ENCODE results near the gene CDCA4. TPM values are rescaled to one million over a fixed set of nuclear protein-coding genes. Genes with fewer than 3 reads are reported as not detected.

The CDCA4 gene
- total and polyA plus RNA-seq, 10 of the 15 experiments (the other 5 are each of a cell fraction or from before 2014, with no cell fraction given), result 10.4 to 64.0 (median 52.1) TPM

DNA sequence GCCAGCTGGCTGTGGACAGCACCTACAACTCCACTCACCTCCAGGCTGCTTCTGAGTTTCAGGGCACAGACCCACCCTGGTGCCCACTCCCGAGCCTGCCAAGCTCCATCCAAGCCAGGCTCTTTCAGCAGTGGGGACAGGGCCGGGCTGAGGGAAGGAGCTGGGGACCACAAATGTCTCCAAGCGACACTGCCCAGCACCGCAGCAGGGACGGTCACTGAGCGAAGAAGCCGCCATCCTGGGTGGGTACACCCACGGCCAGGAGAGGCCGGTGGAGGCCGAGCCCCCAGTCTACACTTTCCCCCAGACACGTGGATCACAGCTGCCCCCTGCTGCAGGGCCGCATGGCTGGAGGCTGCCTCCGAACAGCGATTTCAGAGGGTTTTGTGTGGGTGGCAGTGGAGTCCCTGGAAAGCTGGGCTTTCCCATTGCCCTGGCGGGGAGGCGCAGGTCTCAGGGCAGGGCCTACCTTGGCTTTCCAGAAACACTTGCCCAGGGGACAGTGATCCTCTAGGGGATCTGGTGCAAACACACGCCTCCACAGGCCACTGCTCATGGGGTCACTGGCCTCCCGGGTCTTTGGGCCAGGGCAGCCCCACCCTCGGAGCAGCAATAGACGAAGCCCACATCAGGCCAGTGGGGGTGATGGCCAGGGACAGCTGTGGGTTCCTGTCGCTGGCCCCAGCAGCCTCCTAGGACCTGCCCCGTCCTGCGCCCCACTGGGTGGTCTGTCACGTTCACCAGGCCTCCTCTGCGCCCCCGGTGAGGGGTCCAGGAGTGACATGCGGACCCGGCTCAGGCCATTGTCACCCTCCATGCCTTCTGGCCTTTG, 45.6 kb upstream of the CDCA4 start (continued):
- TF ChIP-seq CUX1 (IDR thresholded peaks at IDR 0.05; ENCODE audit: insufficient replicate concordance, low read depth, low read length) (no peak), IRF4 (IDR thresholded peaks at IDR 0.05; ENCODE audit: low read depth, low read length) (no peak), USF1 (IDR thresholded peaks at IDR 0.05; ENCODE audit: borderline replicate concordance, extremely low read length, insufficient read depth, low read depth, low read length) (no peak), ZNF274 (IDR thresholded peaks at IDR 0.05; ENCODE audit: insufficient read depth, insufficient read length) (no peak), CHD1 (IDR thresholded peaks at IDR 0.05; ENCODE audit: low read depth, low read length) (no peak), MAX (IDR thresholded peaks at IDR 0.05; ENCODE audit: low read depth, low read length) (peak; percentile 60; the same call in 1 of the 2 replicates), POLR2A (IDR thresholded peaks at IDR 0.05; ENCODE audit: low read depth, low read length) (peak; percentile 52), SP1 (IDR thresholded peaks at IDR 0.05; ENCODE audit: low read depth, low read length) (no peak), YY1 (IDR thresholded peaks at IDR 0.05; ENCODE audit: low read depth, low read length) (0 out of 2 replicates have a peak, but pooled peaks have one; percentile 1), YBX1 (IDR thresholded peaks at IDR 0.05) (no peak), RAD21 (IDR thresholded peaks at IDR 0.05; ENCODE audit: insufficient read depth, low read depth, low read length) (peak; percentile 37; the same call in 1 of the 2 replicates), NR2C2 (IDR thresholded peaks at IDR 0.05; ENCODE audit: borderline replicate concordance, control insufficient read depth, insufficient read length, low read depth) (no peak), GATAD2B (conservative IDR thresholded peaks at IDR 0.05; ENCODE audit: low read depth) (peak; percentile 21; the same call in 1 of the 2 replicates), MYC (IDR thresholded peaks at IDR 0.05; ENCODE audit: insufficient read depth, insufficient read length, insufficient replicate concordance, low read length, severe bottlenecking) (peak; percentile 56), NFIC (IDR thresholded peaks at IDR 0.05; ENCODE audit: low read depth, low read length) (no peak), EGR1 (IDR thresholded peaks at IDR 0.05; ENCODE audit: borderline replicate concordance in 1 of 2, low read depth in 2 of 2, low read length in 2 of 2) (peak in 1 of 2 experiments; percentile 80; a peak in 1 of 3 replicates), FOXM1 (IDR thresholded peaks at IDR 0.05; ENCODE audit: low read depth, low read length) (no peak), LARP7 (IDR thresholded peaks at IDR 0.05) (no peak), SUZ12 (IDR thresholded peaks at IDR 0.05; ENCODE audit: unreplicated experiment) (no peak), MYB (IDR thresholded peaks at IDR 0.05; ENCODE audit: borderline replicate concordance, low read depth, low read length) (no peak)
- TF ChIP-seq, protein P1, sequence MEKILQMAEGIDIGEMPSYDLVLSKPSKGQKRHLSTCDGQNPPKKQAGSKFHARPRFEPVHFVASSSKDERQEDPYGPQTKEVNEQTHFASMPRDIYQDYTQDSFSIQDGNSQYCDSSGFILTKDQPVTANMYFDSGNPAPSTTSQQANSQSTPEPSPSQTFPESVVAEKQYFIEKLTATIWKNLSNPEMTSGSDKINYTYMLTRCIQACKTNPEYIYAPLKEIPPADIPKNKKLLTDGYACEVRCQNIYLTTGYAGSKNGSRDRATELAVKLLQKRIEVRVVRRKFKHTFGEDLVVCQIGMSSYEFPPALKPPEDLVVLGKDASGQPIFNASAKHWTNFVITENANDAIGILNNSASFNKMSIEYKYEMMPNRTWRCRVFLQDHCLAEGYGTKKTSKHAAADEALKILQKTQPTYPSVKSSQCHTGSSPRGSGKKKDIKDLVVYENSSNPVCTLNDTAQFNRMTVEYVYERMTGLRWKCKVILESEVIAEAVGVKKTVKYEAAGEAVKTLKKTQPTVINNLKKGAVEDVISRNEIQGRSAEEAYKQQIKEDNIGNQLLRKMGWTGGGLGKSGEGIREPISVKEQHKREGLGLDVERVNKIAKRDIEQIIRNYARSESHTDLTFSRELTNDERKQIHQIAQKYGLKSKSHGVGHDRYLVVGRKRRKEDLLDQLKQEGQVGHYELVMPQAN (conservative IDR thresholded peaks at IDR 0.05), result no peak; the same call in 1 of the 2 replicates

Data from GM12878 (cell line).